CD8-positive, alpha-beta memory T cell (primary cell): ENCODE results near the gene CERS3. TPM values are rescaled to one million over a fixed set of nuclear protein-coding genes. Genes with fewer than 3 reads are reported as not detected.
A peak's percentile ranks its signal among the peaks of the same experiment; 100 is the strongest.

Experiments
- CTCF ChIA-PET: fragments of 350-600 bp; sonication (Branson Sonifier 250); formaldehyde crosslinking; loops from one replicate; lab custom pipeline; 2021; ENCODE audit warnings: antibody characterized with exemption; lab: Charles Lee
- POLR2A ChIA-PET: fragments of 350-600 bp; sonication (Branson Sonifier 250); formaldehyde crosslinking; loops from one replicate; lab custom pipeline; 2021; ENCODE audit warnings: antibody characterized with exemption; lab: Charles Lee
- DNase-seq, 5 donors: peaks; one replicate each; pipeline versions ENCODE4 v3.0.0 to v3.0.0-alpha.2; 2020 to 2022; ENCODE audit warnings: mixed read lengths in 1 of 5
- H3K27ac ChIP-seq: one replicate; pipeline ENCODE4 v1.7.0; 2013; ENCODE audit warnings: low read depth, mild to moderate bottlenecking, low read length, moderate library complexity
- H3K27me3 ChIP-seq: 2 replicates; pipeline ENCODE4 v1.7.0; 2013; ENCODE audit warnings: low read length, mild to moderate bottlenecking; ENCODE audit not compliant: insufficient read depth, poor library complexity, severe bottlenecking
- H3K36me3 ChIP-seq: 2 replicates; pipeline ENCODE4 v1.7.0; 2013; ENCODE audit warnings: mild to moderate bottlenecking, low read length, moderate library complexity; ENCODE audit not compliant: insufficient read depth
- H3K4me1 ChIP-seq: 2 replicates; pipeline ENCODE4 v1.7.0; 2013; ENCODE audit warnings: mild to moderate bottlenecking, low read length, moderate library complexity; ENCODE audit not compliant: insufficient read depth
- H3K4me3 ChIP-seq: 2 replicates; pipeline ENCODE4 v1.7.0; 2013; ENCODE audit warnings: mild to moderate bottlenecking, low read length
- H3K9me3 ChIP-seq: 2 replicates; pipeline ENCODE4 v1.7.0; 2013; ENCODE audit warnings: mild to moderate bottlenecking, low read length
- H3K27ac Mint-ChIP-seq, 8 donors: one replicate each; pipeline ENCODE4 v1.8.0; 2020 to 2021; ENCODE audit warnings: mixed read lengths in 8 of 8, mild to moderate bottlenecking in 6 of 8, inconsistent platforms in 3 of 8, moderate library complexity in 3 of 8
- H3K27me3 Mint-ChIP-seq, 2 donors: one replicate each; pipeline ENCODE4 v1.8.0; 2020 to 2021; ENCODE audit warnings: mixed read lengths in 2 of 2, mild to moderate bottlenecking in 1 of 2, moderate library complexity in 1 of 2
- H3K36me3 Mint-ChIP-seq, 3 donors: one replicate each; pipeline ENCODE4 v1.8.0; 2020 to 2021; ENCODE audit warnings: mixed read lengths in 3 of 3, inconsistent platforms in 1 of 3, mild to moderate bottlenecking in 1 of 3
- H3K4me1 Mint-ChIP-seq, 3 donors: one replicate each; pipeline ENCODE4 v1.8.0; 2020 to 2021; ENCODE audit warnings: mixed read lengths in 3 of 3, inconsistent platforms in 1 of 3, mild to moderate bottlenecking in 1 of 3
- H3K4me3 Mint-ChIP-seq, 7 donors: one replicate each; pipeline ENCODE4 v1.8.0; 2020 to 2021; ENCODE audit warnings: mixed read lengths in 7 of 7, mild to moderate bottlenecking in 6 of 7, moderate library complexity in 4 of 7, inconsistent platforms in 2 of 7
- H3K9me3 Mint-ChIP-seq, 5 donors: one replicate each; pipeline ENCODE4 v1.8.0; 2020 to 2022; ENCODE audit warnings: mixed read lengths in 5 of 5, mild to moderate bottlenecking in 3 of 5, moderate library complexity in 2 of 5, inconsistent platforms in 1 of 5
- polyA plus RNA-seq: library from polyadenylated mRNA; unstranded; fragments of 300-500 nt; fragmentation: Illumina TruSeq; gene quantifications from one replicate; pipeline ENCODE4 v1.2.3, GENCODE V29; 2021
- total RNA-seq, 2 experiments: library from RNA; stranded (reverse); gene quantifications; one replicate each; pipeline ENCODE4 v1.2.3, GENCODE V29; 2021

CERS3 gene
- total and polyA plus RNA-seq, 3 experiments from 2014 or later: 0.16 to 0.24 TPM; not detected in 1

- POLR2A ChIA-PET: no interaction called here
- peaks cover 0 to 6% (median 0%) of the 10 kb centered on the region in 3 donors for H3K36me3 Mint-ChIP-seq
- Histone ChIP-seq H3K4me1 (peaks cover 4% of the 10 kb centered on the region), H3K4me3 (no peak overlapping the region), H3K36me3 (no peaks in the 10 kb centered on the region), H3K27ac (no peak overlapping the region), H3K9me3 (no peaks in the 10 kb centered on the region), H3K27me3 (no peaks in the 10 kb centered on the region)
- peaks cover 0 to 2% (median 0%) of the 10 kb centered on the region in 5 donors for H3K9me3 Mint-ChIP-seq
- H3K27ac Mint-ChIP-seq: peak overlapping the region in 2 of 8 donors; percentile 66 to 72
- no peaks in the 10 kb centered on the region for H3K27me3 Mint-ChIP-seq
- CTCF ChIA-PET: no interaction called here
- H3K4me1 Mint-ChIP-seq: peaks cover 3 to 4% (median 4%) of the 10 kb centered on the region in 3 donors
- no peak for DNase-seq
- H3K4me3 Mint-ChIP-seq: no peak overlapping the region
Measured at GRCh38 chr15:100526027-100526481, 2.7 kb downstream of the CERS3 start.

GRCh38 chr15:100525436-100525835 lies 3.3 kb downstream of the CERS3 start:
- ChIA-PET CTCF (no interaction called here), POLR2A (no interaction called here)
- H3K4me1 Mint-ChIP-seq: peaks cover 10% of the 10 kb centered on the region in 3 donors

GRCh38 chr15:100524326-100524725 lies 4.4 kb downstream of the CERS3 start:
- H3K4me3 Mint-ChIP-seq: no peak overlapping the region
- H3K9me3 Mint-ChIP-seq: peaks cover 0 to 2% (median 0%) of the 10 kb centered on the region in 5 donors
- Histone ChIP-seq H3K27me3 (no peaks in the 10 kb centered on the region), H3K27ac (no peak overlapping the region), H3K4me1 (peaks cover 19% of the 10 kb centered on the region), H3K36me3 (no peaks in the 10 kb centered on the region), H3K9me3 (no peaks in the 10 kb centered on the region), H3K4me3 (no peak overlapping the region)
- ChIA-PET POLR2A (no interaction called here), CTCF (no interaction called here)
- H3K4me1 Mint-ChIP-seq: peaks cover 14 to 18% (median 15%) of the 10 kb centered on the region in 3 donors
- no peak for DNase-seq
- no peak overlapping the region for H3K27ac Mint-ChIP-seq
- peaks cover 0 to 6% (median 0%) of the 10 kb centered on the region in 3 donors for H3K36me3 Mint-ChIP-seq
- H3K27me3 Mint-ChIP-seq: no peaks in the 10 kb centered on the region

More at GRCh38 chr15:100525436-100525835, 3.3 kb downstream of the CERS3 start:
- Histone ChIP-seq H3K36me3 (no peaks in the 10 kb centered on the region), H3K27ac (no peak overlapping the region), H3K4me1 (peaks cover 10% of the 10 kb centered on the region), H3K27me3 (no peaks in the 10 kb centered on the region), H3K9me3 (no peaks in the 10 kb centered on the region), H3K4me3 (no peak overlapping the region)
- Mint-ChIP-seq H3K36me3 (peaks cover 0 to 6% (median 0%) of the 10 kb centered on the region in 3 donors), H3K27me3 (no peaks in the 10 kb centered on the region), H3K9me3 (peaks cover 0 to 2% (median 0%) of the 10 kb centered on the region in 5 donors), H3K27ac (no peak overlapping the region), H3K4me3 (no peak overlapping the region)
- no peak for DNase-seq

GRCh38 chr15:100521907-100522306 lies 6.8 kb downstream of the CERS3 start:
- CTCF ChIA-PET: no interaction called here

GRCh38 chr15:100520132-100520921 lies 8.4 kb downstream of the CERS3 start:
- H3K27me3 ChIP-seq: no peaks in the 10 kb centered on the region
- ChIA-PET POLR2A (no interaction called here), CTCF (no interaction called here)
- no peaks in the 10 kb centered on the region for H3K36me3 ChIP-seq
- H3K27ac Mint-ChIP-seq: peak overlapping the region in 4 of 8 donors; percentile 25 to 80 (median 71)
- H3K27me3 Mint-ChIP-seq: no peaks in the 10 kb centered on the region
- no peak overlapping the region for H3K4me3 ChIP-seq
- no peak overlapping the region for H3K27ac ChIP-seq
- H3K4me3 Mint-ChIP-seq: peak overlapping the region in 5 of 7 donors; percentile 8 to 41 (median 17)
- peaks cover 0 to 2% (median 0%) of the 10 kb centered on the region in 5 donors for H3K9me3 Mint-ChIP-seq
- H3K4me1 ChIP-seq: peaks cover 19% of the 10 kb centered on the region
- H3K36me3 Mint-ChIP-seq: no peaks in the 10 kb centered on the region
- peaks cover 14 to 18% (median 15%) of the 10 kb centered on the region in 3 donors for H3K4me1 Mint-ChIP-seq
- no peaks in the 10 kb centered on the region for H3K9me3 ChIP-seq
- DNase-seq: no peak

More at GRCh38 chr15:100521907-100522306, 6.8 kb downstream of the CERS3 start:
- H3K36me3 ChIP-seq: no peaks in the 10 kb centered on the region
- Mint-ChIP-seq H3K4me3 (no peak overlapping the region), H3K27me3 (no peaks in the 10 kb centered on the region), H3K36me3 (no peaks in the 10 kb centered on the region), H3K4me1 (peaks cover 14 to 18% (median 15%) of the 10 kb centered on the region in 3 donors), H3K27ac (no peak overlapping the region), H3K9me3 (peaks cover 0 to 2% (median 0%) of the 10 kb centered on the region in 5 donors)
- DNase-seq: no peak
- H3K27me3 ChIP-seq: no peaks in the 10 kb centered on the region
- H3K4me3 ChIP-seq: no peak overlapping the region
- no peak overlapping the region for H3K27ac ChIP-seq
- POLR2A ChIA-PET: no interaction called here
- H3K4me1 ChIP-seq: peaks cover 19% of the 10 kb centered on the region
- H3K9me3 ChIP-seq: no peaks in the 10 kb centered on the region

- Histone ChIP-seq H3K4me1 (peaks cover 19% of the 10 kb centered on the region), H3K36me3 (no peaks in the 10 kb centered on the region), H3K9me3 (no peaks in the 10 kb centered on the region), H3K27ac (no peak overlapping the region), H3K4me3 (no peak overlapping the region), H3K27me3 (no peaks in the 10 kb centered on the region)
- CTCF ChIA-PET: no interaction called here
- peaks cover 0 to 1% of the 10 kb centered on the region in 2 donors for H3K27me3 Mint-ChIP-seq
- peak overlapping the region in 2 of 8 donors; percentile 14 to 42 for H3K27ac Mint-ChIP-seq
- no peaks in the 10 kb centered on the region for H3K36me3 Mint-ChIP-seq
- no peak for DNase-seq
- H3K4me3 Mint-ChIP-seq: no peak overlapping the region
- peaks cover 14 to 18% (median 15%) of the 10 kb centered on the region in 3 donors for H3K4me1 Mint-ChIP-seq
- no peaks in the 10 kb centered on the region for H3K9me3 Mint-ChIP-seq
- POLR2A ChIA-PET: no interaction called here
Measured at GRCh38 chr15:100517846-100518245, 10.9 kb downstream of the CERS3 start.

GRCh38 chr15:100516643-100517512 lies 11.9 kb downstream of the CERS3 start:
- H3K4me1 Mint-ChIP-seq: peaks cover 14 to 18% (median 15%) of the 10 kb centered on the region in 3 donors
- no peaks in the 10 kb centered on the region for H3K36me3 Mint-ChIP-seq
- Histone ChIP-seq H3K36me3 (no peaks in the 10 kb centered on the region), H3K9me3 (no peaks in the 10 kb centered on the region), H3K4me1 (peaks cover 19% of the 10 kb centered on the region), H3K27ac (no peak overlapping the region), H3K27me3 (no peaks in the 10 kb centered on the region), H3K4me3 (no peak overlapping the region)
- peaks cover 0 to 4% of the 10 kb centered on the region in 2 donors for H3K27me3 Mint-ChIP-seq
- no peak for DNase-seq
- no peak overlapping the region for H3K4me3 Mint-ChIP-seq
- H3K9me3 Mint-ChIP-seq: no peaks in the 10 kb centered on the region
- CTCF ChIA-PET: no interaction called here
- H3K27ac Mint-ChIP-seq: peak overlapping the region in 2 of 8 donors; percentile 11 to 15
- POLR2A ChIA-PET: no interaction called here
